H1 (cell line): Measurements from ENCODE around the gene SLC9C2. TPM values are rescaled to one million over a fixed set of nuclear protein-coding genes. Genes with fewer than 3 reads are reported as not detected.

Source experiments
- CTCF ChIA-PET: fragments of 300-600 bp; sonication (Branson Sonifier 250); formaldehyde crosslinking; loops from one replicate; lab custom pipeline; 2021; ENCODE audit not compliant: partially characterized antibody; lab: Charles Lee
- POLR2A ChIA-PET: fragments of 300-600 bp; sonication (Branson Sonifier 250); formaldehyde crosslinking; loops from one replicate; lab custom pipeline; 2021; ENCODE audit warnings: inconsistent platforms; ENCODE audit not compliant: partially characterized antibody; lab: Charles Lee
- DNase-seq, 2 experiments: peaks; one replicate each; pipeline versions ENCODE4 v3.0.0 to v3.0.0-alpha.2; 2010 to 2022; ENCODE audit warnings: low spot score in 2 of 2, low read depth in 1 of 2, mixed read lengths in 1 of 2
- FAIRE-seq: peaks from 2 replicates; lab custom pipeline; 2011; peaks lifted over from hg19 to GRCh38; lab: Jason Lieb, UNC
- H2AFZ ChIP-seq: 2 replicates; pipeline ENCODE4 v1.8.1; 2012; ENCODE audit warnings: low read length, inconsistent platforms
- H2AK5ac ChIP-seq: 2 replicates; pipeline ENCODE4 v1.6.1; 2013; ENCODE audit warnings: low read depth, low read length
- H2BK120ac ChIP-seq: replicated peaks from 2 replicates; pipeline ENCODE3; 2013; ENCODE audit warnings: low read depth, low read length, inconsistent platforms
- H2BK12ac ChIP-seq: 2 replicates; pipeline ENCODE4 v1.6.1; 2013; ENCODE audit warnings: low read depth, low read length
- H2BK15ac ChIP-seq: 2 replicates; pipeline ENCODE4 v1.6.1; 2013; ENCODE audit warnings: low read length
- H2BK20ac ChIP-seq: 2 replicates; pipeline ENCODE4 v1.6.1; 2013; ENCODE audit warnings: low read length
- H2BK5ac ChIP-seq: 2 replicates; pipeline ENCODE4 v1.6.1; 2013; ENCODE audit warnings: low read depth, low read length
- H3K14ac ChIP-seq: 2 replicates; pipeline ENCODE4 v1.6.1; 2013; ENCODE audit warnings: inconsistent platforms; ENCODE audit not compliant: insufficient read length
- H3K18ac ChIP-seq: 2 replicates; pipeline ENCODE4 v1.6.1; 2013; ENCODE audit warnings: low read length; ENCODE audit errors: extremely low read depth
- H3K23ac ChIP-seq: 2 replicates; pipeline ENCODE4 v1.6.1; 2013; ENCODE audit warnings: inconsistent platforms; ENCODE audit not compliant: insufficient read length
- H3K23me2 ChIP-seq: 2 replicates; pipeline ENCODE4 v1.6.1; 2013; ENCODE audit warnings: low read depth, low read length
- H3K27ac ChIP-seq: 2 replicates; pipeline ENCODE4 v1.6.1; 2011; ENCODE audit warnings: low read depth, low read length, inconsistent platforms
- H3K27me3 ChIP-seq, 4 experiments: replicated peaks in 1 of 4; 1 replicate in 1 of 4; 2 replicates in 3 of 4; pipeline versions ENCODE4 v1.6.1 to v1.8.1; 2011 to 2013; ENCODE audit warnings: low read length in 3 of 4, mild to moderate bottlenecking in 3 of 4, inconsistent platforms in 2 of 4, mixed read lengths in 2 of 4, moderate library complexity in 1 of 4; ENCODE audit not compliant: control insufficient read depth in 3 of 4, insufficient read depth in 3 of 4; ENCODE audit errors: extremely low read depth in 1 of 4
- H3K36me3 ChIP-seq, 4 experiments: 2 replicates each; pipeline versions ENCODE4 v1.6.1 to v1.8.1; 2011 to 2013; ENCODE audit warnings: mild to moderate bottlenecking in 4 of 4, low read length in 3 of 4, moderate library complexity in 2 of 4, control low read depth in 1 of 4, inconsistent platforms in 1 of 4; ENCODE audit not compliant: insufficient read depth in 4 of 4, control insufficient read depth in 2 of 4
- H3K4ac ChIP-seq: replicated peaks from 2 replicates; pipeline ENCODE3; 2013; ENCODE audit warnings: low read length, low read depth, mixed read lengths, inconsistent platforms; ENCODE audit not compliant: insufficient read length
- H3K4me1 ChIP-seq, 4 experiments: replicated peaks in 1 of 4; 1 replicate in 1 of 4; 2 replicates in 3 of 4; pipeline versions ENCODE4 v1.6.1 to v1.8.1; 2011 to 2013; ENCODE audit warnings: low read length in 3 of 4, inconsistent platforms in 2 of 4, mixed read lengths in 1 of 4; ENCODE audit not compliant: insufficient read depth in 4 of 4, control insufficient read depth in 3 of 4
- H3K4me2 ChIP-seq, 2 experiments: 2 replicates each; pipeline versions ENCODE4 v1.6.1 to v1.8.1; 2011 to 2013; ENCODE audit warnings: low read depth in 2 of 2, low read length in 2 of 2, control low read depth in 1 of 2, inconsistent platforms in 1 of 2, mild to moderate bottlenecking in 1 of 2; ENCODE audit not compliant: insufficient read depth in 1 of 2
- H3K4me3 ChIP-seq, 4 experiments: fragments of 200-600, 300-600 bp in 1 of 4; sonication (generic), shearing (Covaris generic), sonication (Bioruptor Twin) in 1 of 4; 2 replicates each; pipeline versions ENCODE4 v1.5.1 to v1.8.1; 2011 to 2016; ENCODE audit warnings: low read length in 4 of 4, low read depth in 3 of 4, control low read depth in 2 of 4, inconsistent platforms in 2 of 4, mild to moderate bottlenecking in 2 of 4, mixed read lengths in 1 of 4, moderate library complexity in 1 of 4; ENCODE audit not compliant: insufficient read depth in 2 of 4; ENCODE audit errors: extremely low read depth in 1 of 4
- H3K56ac ChIP-seq: replicated peaks from 2 replicates; pipeline ENCODE3; 2013; ENCODE audit warnings: low read depth, mild to moderate bottlenecking, mixed read lengths, low read length, inconsistent platforms; ENCODE audit not compliant: insufficient read length
- H3K79me1 ChIP-seq: 2 replicates; pipeline ENCODE4 v1.6.1; 2013; ENCODE audit warnings: low read depth, low read length, control low read depth
- H3K79me2 ChIP-seq, 2 experiments: 2 replicates each; pipeline versions ENCODE4 v1.6.1 to v1.8.1; 2012 to 2013; ENCODE audit warnings: low read length in 2 of 2, mild to moderate bottlenecking in 2 of 2, inconsistent platforms in 1 of 2; ENCODE audit not compliant: insufficient read depth in 2 of 2, control insufficient read depth in 1 of 2
- H3K9ac ChIP-seq, 4 experiments: replicated peaks in 1 of 4; 1 replicate in 1 of 4; 2 replicates in 3 of 4; pipeline versions ENCODE4 v1.6.1 to v1.8.1; 2011 to 2013; ENCODE audit warnings: low read depth in 3 of 4, low read length in 3 of 4, control low read depth in 2 of 4, mild to moderate bottlenecking in 2 of 4, moderate library complexity in 2 of 4, inconsistent platforms in 1 of 4; ENCODE audit errors: extremely low read depth in 1 of 4
- H3K9me3 ChIP-seq, 2 experiments: 2 replicates each; pipeline versions ENCODE4 v1.6.1 to v1.8.1; 2012 to 2013; ENCODE audit warnings: mild to moderate bottlenecking in 2 of 2, moderate library complexity in 2 of 2, control low read depth in 1 of 2, inconsistent platforms in 1 of 2, low read depth in 1 of 2, low read length in 1 of 2, mixed read lengths in 1 of 2; ENCODE audit not compliant: insufficient read depth in 2 of 2
- H4K20me1 ChIP-seq, 2 experiments: replicated peaks in 1 of 2; 2 replicates each; pipeline versions ENCODE3 to v1.8.1; 2011 to 2013; ENCODE audit warnings: inconsistent platforms in 2 of 2, low read length in 2 of 2, mild to moderate bottlenecking in 1 of 2; ENCODE audit not compliant: insufficient read depth in 2 of 2, control insufficient read depth in 1 of 2
- H4K5ac ChIP-seq: 2 replicates; pipeline ENCODE4 v1.6.1; 2013; ENCODE audit warnings: low read length, low read depth, mixed read lengths, inconsistent platforms; ENCODE audit not compliant: insufficient read length
- H4K8ac ChIP-seq: 2 replicates; pipeline ENCODE4 v1.8.0; 2013; ENCODE audit warnings: mild to moderate bottlenecking, moderate library complexity, low read length, inconsistent platforms; ENCODE audit not compliant: insufficient read depth; ENCODE audit errors: extremely low read depth
- H4K91ac ChIP-seq: replicated peaks from 2 replicates; pipeline ENCODE3; 2013; ENCODE audit warnings: low read length, mixed read lengths, inconsistent platforms; ENCODE audit not compliant: insufficient read length
- ASH2L ChIP-seq: fragments of 200-600, 300-600 bp; sonication (generic); IDR thresholded peaks from one replicate; pipeline ENCODE4 v1.7.1; 2017; ENCODE audit warnings: low read length
- BACH1 ChIP-seq: IDR thresholded peaks from 2 replicates; pipeline ENCODE4 v1.6.1; 2012; ENCODE audit warnings: low read length, improper control_type of control experiment
- BRCA1 ChIP-seq: IDR thresholded peaks from 2 replicates; pipeline ENCODE4 v1.6.1; 2012; ENCODE audit warnings: low read depth, low read length, improper control_type of control experiment
- CHD1 ChIP-seq: IDR thresholded peaks from 2 replicates; pipeline ENCODE4 v1.6.1; 2012; ENCODE audit warnings: low read depth, low read length, improper control_type of control experiment
- CTBP2 ChIP-seq: IDR thresholded peaks from 2 replicates; pipeline ENCODE4 v1.7.0; 2011; ENCODE audit warnings: borderline replicate concordance, mild to moderate bottlenecking, moderate library complexity, mixed read lengths, low read length; ENCODE audit not compliant: insufficient read depth, insufficient read length
- GTF2F1 ChIP-seq: IDR thresholded peaks from 2 replicates; pipeline ENCODE4 v1.6.1; 2012; ENCODE audit warnings: low read depth, low read length, improper control_type of control experiment, borderline replicate concordance
- HDAC2 ChIP-seq, 2 experiments: fragments of 300-600 bp in 1 of 2; sonication (generic) in 1 of 2; IDR thresholded peaks; 2 replicates each; pipeline ENCODE4 v1.6.1; 2011 to 2012; ENCODE audit warnings: low read depth in 2 of 2, low read length in 2 of 2, mild to moderate bottlenecking in 2 of 2, moderate library complexity in 2 of 2, borderline replicate concordance in 1 of 2, inconsistent platforms in 1 of 2
- HDAC6 ChIP-seq: IDR thresholded peaks from one replicate; pipeline ENCODE4 v1.7.1; 2012; ENCODE audit warnings: low read depth, mild to moderate bottlenecking, inconsistent platforms, low read length, moderate library complexity
- NRF1 ChIP-seq: IDR thresholded peaks from 2 replicates; pipeline ENCODE4 v1.6.1; 2011; ENCODE audit warnings: mild to moderate bottlenecking, low read depth, low read length, improper control_type of control experiment
- POLR2A ChIP-seq, 2 experiments: IDR thresholded peaks; 1 replicate in 1 of 2; 2 replicates in 1 of 2; pipeline ENCODE4 v1.6.1; 2011; ENCODE audit warnings: low read depth in 2 of 2, low read length in 2 of 2, mild to moderate bottlenecking in 2 of 2; ENCODE audit errors: control extremely low read depth in 1 of 2
- POLR2AphosphoS5 ChIP-seq: IDR thresholded peaks from 2 replicates; pipeline ENCODE4 v1.6.1; 2011; ENCODE audit warnings: low read depth, low read length
- RFX5 ChIP-seq: IDR thresholded peaks from 2 replicates; pipeline ENCODE4 v1.6.1; 2011; ENCODE audit warnings: low read depth, low read length, improper control_type of control experiment, borderline replicate concordance
- SP1 ChIP-seq: IDR thresholded peaks from 2 replicates; pipeline ENCODE4 v1.6.1; 2011; ENCODE audit warnings: low read depth, low read length
- TAF1 ChIP-seq: IDR thresholded peaks from 2 replicates; pipeline ENCODE4 v1.6.1; 2011; ENCODE audit warnings: mild to moderate bottlenecking, low read depth, low read length
- TBP ChIP-seq: IDR thresholded peaks from 2 replicates; pipeline ENCODE4 v1.6.1; 2011; ENCODE audit warnings: low read depth, low read length, improper control_type of control experiment
- TEAD4 ChIP-seq: IDR thresholded peaks from 2 replicates; pipeline ENCODE4 v1.6.1; 2012; ENCODE audit warnings: low read depth, low read length, inconsistent platforms, mixed read lengths
- WGBS, 2 experiments: shearing (Covaris generic) in 1 of 2; methylation state at CpG; one replicate each; pipeline versions ENCODE4 v1.1.6 to v1.1.7; 2013 to 2015; ENCODE audit warnings: low lambda C conversion rate in 2 of 2, mixed read lengths in 2 of 2, inconsistent platforms in 1 of 2, low coverage in 1 of 2, missing lambda C conversion rate in 1 of 2; ENCODE audit not compliant: insufficient replicate concordance in 2 of 2, insufficient coverage in 1 of 2, insufficient read length in 1 of 2; ENCODE audit errors: extremely low coverage in 1 of 2, missing lambda C conversion rate in 1 of 2; 5-methylcytosine and 5-hydroxymethylcytosine counted together
- polyA plus RNA-seq, 7 experiments: library from polyadenylated mRNA; depleted of rRNA in 3 of 7; stranded (reverse) in 5 of 7; unstranded in 2 of 7; fragments of >200 nt in 5 of 7; fragments of 200-250 nt in 2 of 7; gene quantifications; 1 replicate in 5 of 7; 2 replicates in 1 of 7; 4 replicates in 1 of 7; pipeline versions ENCODE4 v1.2.1 to v1.2.3, GENCODE V29; 2011 to 2013; ENCODE audit warnings: missing spikeins in 2 of 7, mixed read lengths in 2 of 7
- total RNA-seq: library from RNA; stranded (reverse); fragmentation: NEBNext Ultra II Directional; extraction: Animal tissue kit (Norgen Biotek cat#: 25700); gene quantifications from 2 replicates; pipeline ENCODE4 v1.2.1, GENCODE V29; 2021

Gene SLC9C2
- total and polyA plus RNA-seq, 2 of the 8 experiments (the other 6 are each of a cell fraction or from before 2014, with no cell fraction given), result not detected

GRCh38 chr1:173504268-173504667, 98.6 kb downstream of the SLC9C2 start:
- no peak overlapping the region for H3K18ac ChIP-seq
- H4K20me1 ChIP-seq, result no peaks in the 10 kb centered on the region
- H3K27ac ChIP-seq, result no peak overlapping the region
- H4K91ac ChIP-seq, result no peak overlapping the region
- no peak overlapping the region for H3K23ac ChIP-seq
- no peak overlapping the region for H2BK12ac ChIP-seq
- no peak overlapping the region for H3K14ac ChIP-seq
- H2BK5ac ChIP-seq, result no peak overlapping the region
- H3K4me1 ChIP-seq, result peaks cover 5 to 9% (median 7%) of the 10 kb centered on the region in 4 experiments; a peak in 5 of 7 replicates
- ChIA-PET POLR2A (interaction anchor here (0.8 to 1.9 kb wide), 3 partner anchors 14 to 31 kb away, joined by 3 to 5 read pairs (median 4); no protein-coding TSS in a partner anchor), CTCF (interaction anchor here (0.9 to 1.6 kb wide), 6 partner anchors 14 to 75 kb away, joined by 3 to 6 read pairs (median 4); no protein-coding TSS in a partner anchor)
- no peaks in the 10 kb centered on the region for H3K36me3 ChIP-seq
- no peak overlapping the region for H3K9ac ChIP-seq
- no peak overlapping the region for H3K4me2 ChIP-seq
- no peak overlapping the region for H4K5ac ChIP-seq
- H4K8ac ChIP-seq, result no peak overlapping the region
- no peak overlapping the region for H3K4ac ChIP-seq
- no peaks in the 10 kb centered on the region for H3K79me2 ChIP-seq
- FAIRE-seq (no peak), DNase-seq (no peak)
- no peak overlapping the region for H2AFZ ChIP-seq
- 94% methylated on average over 4 of the region's 4 CpGs; no CpG with 5 or more reads in 1 of the 2 experiments for WGBS, 2 experiments
- H2BK120ac ChIP-seq, result no peak overlapping the region
- no peaks in the 10 kb centered on the region for H3K9me3 ChIP-seq
- no peaks in the 10 kb centered on the region for H3K23me2 ChIP-seq
- no peak overlapping the region for H3K4me3 ChIP-seq
- H2BK20ac ChIP-seq, result no peak overlapping the region
- no peak overlapping the region for H3K56ac ChIP-seq
- no peaks in the 10 kb centered on the region for H3K27me3 ChIP-seq
- no peak overlapping the region for H2AK5ac ChIP-seq
- 0 out of 2 replicates have a peak overlapping the region, but pooled peaks have one; percentile 22 for H2BK15ac ChIP-seq
- no peaks in the 10 kb centered on the region for H3K79me1 ChIP-seq
- no peak for TF ChIP-seq TAF1
- no peak for TF ChIP-seq TBP
- no peak for TF ChIP-seq BACH1
- TF ChIP-seq POLR2A (IDR thresholded peaks at IDR 0.05; ENCODE audit: control extremely low read depth in 1 of 2, low read depth in 2 of 2, low read length in 2 of 2), result no peak
- TF ChIP-seq GTF2F1, result no peak
- no peak for TF ChIP-seq NRF1
- TF ChIP-seq TEAD4, result no peak
- no peak for TF ChIP-seq CTBP2
- no peak for TF ChIP-seq HDAC2 (IDR thresholded peaks at IDR 0.05; ENCODE audit: borderline replicate concordance in 1 of 2, low read depth in 2 of 2, low read length in 2 of 2)
- TF ChIP-seq SP1, result no peak
- TF ChIP-seq CHD1, result no peak
- TF ChIP-seq HDAC6, result no peak
- no peak for TF ChIP-seq RFX5
- no peak for TF ChIP-seq BRCA1
- no peak for TF ChIP-seq ASH2L
- TF ChIP-seq POLR2AphosphoS5, result no peak
